Subcutaneous adipose tissue (tissue), 4 donors: ENCODE data around the gene CEMP1. TPM values are rescaled to one million over a fixed set of nuclear protein-coding genes. Genes with fewer than 3 reads are reported as not detected.

Source experiments
- CTCF ChIP-seq: fragments of 450-650 bp; IDR thresholded peaks from one replicate; pipeline ENCODE4 v1.5.1; 2016; ENCODE audit warnings: low read depth, mild to moderate bottlenecking, control low read depth, antibody characterized with exemption, moderate library complexity
- total RNA-seq, 4 donors: library from RNA; depleted of rRNA; stranded (reverse); fragments of >200 nt; gene quantifications; one replicate each; pipeline ENCODE4 v1.1.0, GENCODE V29; 2016

CEMP1 gene
- total RNA-seq, 4 donors from 2014 or later, result not detected

- TF ChIP-seq CTCF, result no peak
These were observed 44.3 kb downstream of the CEMP1 start for GRCh38 chr16:2486645-2487516.

- no peak for TF ChIP-seq CTCF
These were observed 45.2 kb downstream of the CEMP1 start for GRCh38 chr16:2485811-2486507.

GRCh38 chr16:2484898-2485508 is 46.2 kb downstream of the CEMP1 start:
- no peak for TF ChIP-seq CTCF

GRCh38 chr16:2483939-2484897 is 47.0 kb downstream of the CEMP1 start:
- TF ChIP-seq CTCF, result no peak

GRCh38 chr16:2482708-2483534 is 48.3 kb downstream of the CEMP1 start:
- no peak for TF ChIP-seq CTCF

- TF ChIP-seq CTCF, result no peak
These were observed 49.0 kb downstream of the CEMP1 start for GRCh38 chr16:2482249-2482648.
